ENCODE measurements around the gene HMCES.

- TF ChIP-seq POLR2A (IDR thresholded peaks at IDR 0.05; ENCODE audit: low read depth, low read length) (no peak), TAF1 (IDR thresholded peaks at IDR 0.05; ENCODE audit: low read depth, low read length) (no peak), POLR2AphosphoS5 (IDR thresholded peaks at IDR 0.05; ENCODE audit: low read depth, low read length) (no peak), PAX5 (IDR thresholded peaks at IDR 0.05; ENCODE audit: insufficient read depth, low read length, severe bottlenecking) (no peak), POU2F2 (IDR thresholded peaks at IDR 0.05; ENCODE audit: low read depth, low read length) (no peak), SPI1 (IDR thresholded peaks at IDR 0.05; ENCODE audit: low read depth, low read length) (no peak)
Measured at GRCh38 chr3:129326138-129326537, 47.5 kb downstream of the HMCES start.
